H1 (cell line): Measurements from ENCODE around the gene CDK13. TPM values are rescaled to one million over a fixed set of nuclear protein-coding genes. Genes with fewer than 3 reads are reported as not detected.

ENCODE experiments used
- CTCF ChIA-PET: fragments of 300-600 bp; sonication (Branson Sonifier 250); formaldehyde crosslinking; loops from one replicate; lab custom pipeline; 2021; ENCODE audit not compliant: partially characterized antibody; lab: Charles Lee
- POLR2A ChIA-PET: fragments of 300-600 bp; sonication (Branson Sonifier 250); formaldehyde crosslinking; loops from one replicate; lab custom pipeline; 2021; ENCODE audit warnings: inconsistent platforms; ENCODE audit not compliant: partially characterized antibody; lab: Charles Lee
- DNase-seq, 2 experiments: peaks; one replicate each; pipeline versions ENCODE4 v3.0.0 to v3.0.0-alpha.2; 2010 to 2022; ENCODE audit warnings: low spot score in 2 of 2, low read depth in 1 of 2, mixed read lengths in 1 of 2
- FAIRE-seq: peaks from 2 replicates; lab custom pipeline; 2011; peaks lifted over from hg19 to GRCh38; lab: Jason Lieb, UNC
- H2AFZ ChIP-seq: 2 replicates; pipeline ENCODE4 v1.8.1; 2012; ENCODE audit warnings: low read length, inconsistent platforms
- H2AK5ac ChIP-seq: 2 replicates; pipeline ENCODE4 v1.6.1; 2013; ENCODE audit warnings: low read depth, low read length
- H2BK120ac ChIP-seq: replicated peaks from 2 replicates; pipeline ENCODE3; 2013; ENCODE audit warnings: low read depth, low read length, inconsistent platforms
- H2BK12ac ChIP-seq: 2 replicates; pipeline ENCODE4 v1.6.1; 2013; ENCODE audit warnings: low read depth, low read length
- H2BK15ac ChIP-seq: 2 replicates; pipeline ENCODE4 v1.6.1; 2013; ENCODE audit warnings: low read length
- H2BK20ac ChIP-seq: 2 replicates; pipeline ENCODE4 v1.6.1; 2013; ENCODE audit warnings: low read length
- H2BK5ac ChIP-seq: 2 replicates; pipeline ENCODE4 v1.6.1; 2013; ENCODE audit warnings: low read depth, low read length
- H3K14ac ChIP-seq: 2 replicates; pipeline ENCODE4 v1.6.1; 2013; ENCODE audit warnings: inconsistent platforms; ENCODE audit not compliant: insufficient read length
- H3K18ac ChIP-seq: 2 replicates; pipeline ENCODE4 v1.6.1; 2013; ENCODE audit warnings: low read length; ENCODE audit errors: extremely low read depth
- H3K23ac ChIP-seq: 2 replicates; pipeline ENCODE4 v1.6.1; 2013; ENCODE audit warnings: inconsistent platforms; ENCODE audit not compliant: insufficient read length
- H3K23me2 ChIP-seq: 2 replicates; pipeline ENCODE4 v1.6.1; 2013; ENCODE audit warnings: low read depth, low read length
- H3K27ac ChIP-seq: 2 replicates; pipeline ENCODE4 v1.6.1; 2011; ENCODE audit warnings: low read depth, low read length, inconsistent platforms
- H3K27me3 ChIP-seq, 4 experiments: replicated peaks in 1 of 4; 1 replicate in 1 of 4; 2 replicates in 3 of 4; pipeline versions ENCODE4 v1.6.1 to v1.8.1; 2011 to 2013; ENCODE audit warnings: low read length in 3 of 4, mild to moderate bottlenecking in 3 of 4, inconsistent platforms in 2 of 4, mixed read lengths in 2 of 4, moderate library complexity in 1 of 4; ENCODE audit not compliant: control insufficient read depth in 3 of 4, insufficient read depth in 3 of 4; ENCODE audit errors: extremely low read depth in 1 of 4
- H3K36me3 ChIP-seq, 4 experiments: 2 replicates each; pipeline versions ENCODE4 v1.6.1 to v1.8.1; 2011 to 2013; ENCODE audit warnings: mild to moderate bottlenecking in 4 of 4, low read length in 3 of 4, moderate library complexity in 2 of 4, control low read depth in 1 of 4, inconsistent platforms in 1 of 4; ENCODE audit not compliant: insufficient read depth in 4 of 4, control insufficient read depth in 2 of 4
- H3K4ac ChIP-seq: replicated peaks from 2 replicates; pipeline ENCODE3; 2013; ENCODE audit warnings: low read length, low read depth, mixed read lengths, inconsistent platforms; ENCODE audit not compliant: insufficient read length
- H3K4me1 ChIP-seq, 4 experiments: replicated peaks in 1 of 4; 1 replicate in 1 of 4; 2 replicates in 3 of 4; pipeline versions ENCODE4 v1.6.1 to v1.8.1; 2011 to 2013; ENCODE audit warnings: low read length in 3 of 4, inconsistent platforms in 2 of 4, mixed read lengths in 1 of 4; ENCODE audit not compliant: insufficient read depth in 4 of 4, control insufficient read depth in 3 of 4
- H3K4me2 ChIP-seq, 2 experiments: 2 replicates each; pipeline versions ENCODE4 v1.6.1 to v1.8.1; 2011 to 2013; ENCODE audit warnings: low read depth in 2 of 2, low read length in 2 of 2, control low read depth in 1 of 2, inconsistent platforms in 1 of 2, mild to moderate bottlenecking in 1 of 2; ENCODE audit not compliant: insufficient read depth in 1 of 2
- H3K4me3 ChIP-seq, 4 experiments: fragments of 200-600, 300-600 bp in 1 of 4; sonication (generic), shearing (Covaris generic), sonication (Bioruptor Twin) in 1 of 4; 2 replicates each; pipeline versions ENCODE4 v1.5.1 to v1.8.1; 2011 to 2016; ENCODE audit warnings: low read length in 4 of 4, low read depth in 3 of 4, control low read depth in 2 of 4, inconsistent platforms in 2 of 4, mild to moderate bottlenecking in 2 of 4, mixed read lengths in 1 of 4, moderate library complexity in 1 of 4; ENCODE audit not compliant: insufficient read depth in 2 of 4; ENCODE audit errors: extremely low read depth in 1 of 4
- H3K56ac ChIP-seq: replicated peaks from 2 replicates; pipeline ENCODE3; 2013; ENCODE audit warnings: low read depth, mild to moderate bottlenecking, mixed read lengths, low read length, inconsistent platforms; ENCODE audit not compliant: insufficient read length
- H3K79me1 ChIP-seq: 2 replicates; pipeline ENCODE4 v1.6.1; 2013; ENCODE audit warnings: low read depth, low read length, control low read depth
- H3K79me2 ChIP-seq, 2 experiments: 2 replicates each; pipeline versions ENCODE4 v1.6.1 to v1.8.1; 2012 to 2013; ENCODE audit warnings: low read length in 2 of 2, mild to moderate bottlenecking in 2 of 2, inconsistent platforms in 1 of 2; ENCODE audit not compliant: insufficient read depth in 2 of 2, control insufficient read depth in 1 of 2
- H3K9ac ChIP-seq, 4 experiments: replicated peaks in 1 of 4; 1 replicate in 1 of 4; 2 replicates in 3 of 4; pipeline versions ENCODE4 v1.6.1 to v1.8.1; 2011 to 2013; ENCODE audit warnings: low read depth in 3 of 4, low read length in 3 of 4, control low read depth in 2 of 4, mild to moderate bottlenecking in 2 of 4, moderate library complexity in 2 of 4, inconsistent platforms in 1 of 4; ENCODE audit errors: extremely low read depth in 1 of 4
- H3K9me3 ChIP-seq, 2 experiments: 2 replicates each; pipeline versions ENCODE4 v1.6.1 to v1.8.1; 2012 to 2013; ENCODE audit warnings: mild to moderate bottlenecking in 2 of 2, moderate library complexity in 2 of 2, control low read depth in 1 of 2, inconsistent platforms in 1 of 2, low read depth in 1 of 2, low read length in 1 of 2, mixed read lengths in 1 of 2; ENCODE audit not compliant: insufficient read depth in 2 of 2
- H4K20me1 ChIP-seq, 2 experiments: replicated peaks in 1 of 2; 2 replicates each; pipeline versions ENCODE3 to v1.8.1; 2011 to 2013; ENCODE audit warnings: inconsistent platforms in 2 of 2, low read length in 2 of 2, mild to moderate bottlenecking in 1 of 2; ENCODE audit not compliant: insufficient read depth in 2 of 2, control insufficient read depth in 1 of 2
- H4K5ac ChIP-seq: 2 replicates; pipeline ENCODE4 v1.6.1; 2013; ENCODE audit warnings: low read length, low read depth, mixed read lengths, inconsistent platforms; ENCODE audit not compliant: insufficient read length
- H4K8ac ChIP-seq: 2 replicates; pipeline ENCODE4 v1.8.0; 2013; ENCODE audit warnings: mild to moderate bottlenecking, moderate library complexity, low read length, inconsistent platforms; ENCODE audit not compliant: insufficient read depth; ENCODE audit errors: extremely low read depth
- H4K91ac ChIP-seq: replicated peaks from 2 replicates; pipeline ENCODE3; 2013; ENCODE audit warnings: low read length, mixed read lengths, inconsistent platforms; ENCODE audit not compliant: insufficient read length
- ATF2 ChIP-seq: IDR thresholded peaks from 2 replicates; pipeline ENCODE4 v1.6.1; 2012; ENCODE audit warnings: low read length, inconsistent platforms
- CHD1 ChIP-seq: IDR thresholded peaks from 2 replicates; pipeline ENCODE4 v1.6.1; 2012; ENCODE audit warnings: low read depth, low read length, improper control_type of control experiment
- E2F6 ChIP-seq: IDR thresholded peaks from 2 replicates; pipeline ENCODE4 v1.6.1; 2012; ENCODE audit warnings: inconsistent platforms
- EZH2 ChIP-seq: fragments of 200-600 bp; sonication (generic); IDR thresholded peaks from 2 replicates; pipeline ENCODE4 v1.7.1; 2012; ENCODE audit warnings: low read depth, mild to moderate bottlenecking, moderate library complexity, low read length, inconsistent platforms; ENCODE audit not compliant: severe bottlenecking
- FOSL1 ChIP-seq: IDR thresholded peaks from 2 replicates; pipeline ENCODE4 v1.6.1; 2011; ENCODE audit warnings: mild to moderate bottlenecking, low read depth, low read length, moderate library complexity; ENCODE audit not compliant: insufficient read depth
- KDM1A ChIP-seq: fragments of 200-600, 300-600 bp; sonication (generic); IDR thresholded peaks from 2 replicates; pipeline ENCODE4 v1.7.1; 2016; ENCODE audit warnings: mild to moderate bottlenecking, low read length, borderline replicate concordance
- KDM5A ChIP-seq: fragments of 200-600 bp; IDR thresholded peaks from 2 replicates; pipeline ENCODE4 v1.7.1; 2012; ENCODE audit warnings: mild to moderate bottlenecking, low read length, inconsistent platforms, mixed read lengths
- NRF1 ChIP-seq: IDR thresholded peaks from 2 replicates; pipeline ENCODE4 v1.6.1; 2011; ENCODE audit warnings: mild to moderate bottlenecking, low read depth, low read length, improper control_type of control experiment
- RAD21 ChIP-seq, 2 experiments: IDR thresholded peaks in 1 of 2; conservative IDR thresholded peaks in 1 of 2; 2 replicates each; pipeline ENCODE4 v1.6.1; 2011; ENCODE audit warnings: low read depth in 2 of 2, low read length in 2 of 2, improper control_type of control experiment in 1 of 2, inconsistent platforms in 1 of 2, mild to moderate bottlenecking in 1 of 2, moderate library complexity in 1 of 2
- RXRA ChIP-seq: IDR thresholded peaks from 2 replicates; pipeline ENCODE4 v1.6.1; 2011; ENCODE audit warnings: low read depth, mild to moderate bottlenecking, low read length, moderate library complexity; ENCODE audit not compliant: insufficient read depth
- SIN3A ChIP-seq, 2 experiments: IDR thresholded peaks in 1 of 2; conservative IDR thresholded peaks in 1 of 2; 2 replicates each; pipeline ENCODE4 v1.6.1; 2011 to 2012; ENCODE audit warnings: low read length in 2 of 2, improper control_type of control experiment in 1 of 2, low read depth in 1 of 2, mild to moderate bottlenecking in 1 of 2
- WGBS, 2 experiments: shearing (Covaris generic) in 1 of 2; methylation state at CpG; one replicate each; pipeline versions ENCODE4 v1.1.6 to v1.1.7; 2013 to 2015; ENCODE audit warnings: low lambda C conversion rate in 2 of 2, mixed read lengths in 2 of 2, inconsistent platforms in 1 of 2, low coverage in 1 of 2, missing lambda C conversion rate in 1 of 2; ENCODE audit not compliant: insufficient replicate concordance in 2 of 2, insufficient coverage in 1 of 2, insufficient read length in 1 of 2; ENCODE audit errors: extremely low coverage in 1 of 2, missing lambda C conversion rate in 1 of 2; 5-methylcytosine and 5-hydroxymethylcytosine counted together
- polyA plus RNA-seq, 7 experiments: library from polyadenylated mRNA; depleted of rRNA in 3 of 7; stranded (reverse) in 5 of 7; unstranded in 2 of 7; fragments of >200 nt in 5 of 7; fragments of 200-250 nt in 2 of 7; gene quantifications; 1 replicate in 5 of 7; 2 replicates in 1 of 7; 4 replicates in 1 of 7; pipeline versions ENCODE4 v1.2.1 to v1.2.3, GENCODE V29; 2011 to 2013; ENCODE audit warnings: missing spikeins in 2 of 7, mixed read lengths in 2 of 7
- total RNA-seq: library from RNA; stranded (reverse); fragmentation: NEBNext Ultra II Directional; extraction: Animal tissue kit (Norgen Biotek cat#: 25700); gene quantifications from 2 replicates; pipeline ENCODE4 v1.2.1, GENCODE V29; 2021

CDK13 gene
- total and polyA plus RNA-seq, 2 of the 8 experiments (the other 6 are each of a cell fraction or from before 2014, with no cell fraction given), result 22.6 to 49.5 TPM

- DNase-seq (peak in 1 of 2 experiments; percentile 7), FAIRE-seq (no peak)
- Histone ChIP-seq H3K4me3 (no peak overlapping the region), H3K14ac (no peak overlapping the region), H2BK12ac (no peak overlapping the region), H2BK20ac (no peak overlapping the region), H3K23ac (no peak overlapping the region), H3K23me2 (no peaks in the 10 kb centered on the region; the same call in 1 of the 2 replicates), H2BK120ac (no peak overlapping the region), H3K4ac (no peak overlapping the region), H4K5ac (no peak overlapping the region), H3K27me3 (peaks cover 0 to 15% (median 8%) of the 10 kb centered on the region in 4 experiments; a peak in 4 of 7 replicates), H3K4me2 (no peak overlapping the region), H3K79me1 (no peaks in the 10 kb centered on the region), H3K27ac (no peak overlapping the region), H4K91ac (no peak overlapping the region), H2BK15ac (no peak overlapping the region), H3K36me3 (no peaks in the 10 kb centered on the region), H3K4me1 (peaks cover 0 to 4% (median 0%) of the 10 kb centered on the region in 4 experiments; a peak in 1 of 7 replicates), H3K18ac (no peak overlapping the region), H3K79me2 (peaks cover 0 to 15% of the 10 kb centered on the region in 2 experiments; a peak in 2 of 4 replicates), H4K20me1 (no peaks in the 10 kb centered on the region), H2AK5ac (no peak overlapping the region), H3K9me3 (no peaks in the 10 kb centered on the region), H3K9ac (no peak overlapping the region), H4K8ac (no peak overlapping the region), H2AFZ (no peak overlapping the region), H2BK5ac (no peak overlapping the region), H3K56ac (no peak overlapping the region)
- ChIA-PET CTCF (no interaction called here), POLR2A (no interaction called here)
- WGBS, 2 experiments, result 88% methylated on average over 2 of the region's 2 CpGs; no CpG with 5 or more reads in 1 of the 2 experiments
- TF ChIP-seq FOSL1 (no peak), RXRA (no peak), ATF2 (no peak), SIN3A (conservative IDR thresholded peaks at IDR 0.05 in 1 of 2, IDR thresholded peaks at IDR 0.05 in 1 of 2; ENCODE audit: low read depth in 1 of 2, low read length in 2 of 2) (no peak), KDM5A (no peak), EZH2 (no peak), NRF1 (no peak), E2F6 (no peak), RAD21 (IDR thresholded peaks at IDR 0.05 in 1 of 2, conservative IDR thresholded peaks at IDR 0.05 in 1 of 2; ENCODE audit: low read depth in 2 of 2, low read length in 2 of 2) (no peak), CHD1 (no peak), KDM1A (no peak)
Measured at GRCh38 chr7:40137563-40137962, 187.5 kb downstream of the CDK13 start.
